ENCODE results near the gene MYH16.
"Not testable (repeated sequence)": the region's sequence is repeated elsewhere in the genome, so short reads cannot be mapped to it uniquely, and the experiment has no call there.

- not testable (repeated sequence) for TF ChIP-seq POLR2AphosphoS5, CTCF, EP300 (IDR thresholded peaks at IDR 0.05)
Observed at GRCh38 chr7:99358521-99358920, 85.9 kb downstream of the MYH16 start.
